GM21529 (cell line): Measurements from ENCODE around the gene SPOCK1.
A peak's percentile ranks its signal among the peaks of the same experiment; 100 is the strongest.

Source experiments
- ATAC-seq: cut with Tn5 transposase; IDR thresholded peaks from one replicate; pipeline ENCODE4 v1.9.1; 2021; ENCODE audit not compliant: unreplicated experiment

The SPOCK1 gene

DNA sequence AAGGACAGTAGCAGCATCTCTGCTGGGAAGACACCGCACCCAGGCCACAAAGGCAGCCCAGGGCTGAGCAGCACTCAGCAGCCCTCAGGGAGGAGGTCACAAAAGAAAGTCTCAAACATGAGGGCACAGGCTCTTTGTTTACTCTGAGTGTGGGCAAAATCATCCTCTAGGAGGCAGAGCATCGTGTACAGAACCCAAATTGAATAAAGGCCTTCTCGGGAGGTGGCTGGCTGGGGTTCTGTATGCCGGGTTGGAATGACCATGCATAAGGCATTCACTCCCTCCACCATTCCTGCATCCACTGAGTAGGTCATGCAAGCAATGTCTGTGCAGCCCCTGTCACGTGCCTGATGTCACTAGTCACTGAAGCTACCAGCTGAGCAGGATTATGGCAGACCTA lies 412.8 kb downstream of the SPOCK1 start:
- no peak for ATAC-seq

GRCh38 chr5:137085206-137085605 lies 413.9 kb downstream of the SPOCK1 start:
- no peak for ATAC-seq

- no peak for ATAC-seq
Measured at GRCh38 chr5:137084016-137084415, 415.1 kb downstream of the SPOCK1 start.

- no peak for ATAC-seq
Measured at GRCh38 chr5:137082951-137083350, 416.2 kb downstream of the SPOCK1 start.

DNA sequence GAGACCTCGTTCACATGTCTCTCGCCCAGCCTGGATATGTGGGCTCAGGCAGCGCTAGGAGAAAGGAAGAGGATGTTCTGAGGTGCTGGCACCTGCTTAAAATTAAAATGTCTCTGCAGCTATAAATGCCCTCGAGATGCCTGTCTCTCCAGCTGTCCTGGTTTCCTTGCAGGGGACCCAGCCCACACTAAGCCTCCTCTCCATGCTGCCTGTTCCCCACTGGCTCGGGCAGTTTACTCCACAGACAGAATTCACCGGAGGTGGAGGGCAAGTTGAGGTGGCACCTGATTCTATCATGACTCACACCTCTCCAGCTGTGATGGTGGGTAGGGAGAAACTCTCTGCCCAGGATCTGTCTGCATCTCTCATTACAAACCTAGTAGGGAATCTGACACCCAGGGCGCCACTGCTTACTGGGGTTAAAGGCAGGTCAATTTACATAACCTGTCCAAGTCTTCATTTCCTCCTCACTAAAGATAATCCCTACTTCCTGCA lies 420.9 kb downstream of the SPOCK1 start:
- no peak for ATAC-seq

GRCh38 chr5:137075163-137075970 lies 423.8 kb downstream of the SPOCK1 start:
- ATAC-seq, result peak; percentile 86

- ATAC-seq, result no peak
Measured at GRCh38 chr5:137073189-137073588, 425.9 kb downstream of the SPOCK1 start.

- ATAC-seq, result peak; percentile 47
Measured at GRCh38 chr5:137072361-137073115, 426.6 kb downstream of the SPOCK1 start.

- ATAC-seq, result no peak
Measured at GRCh38 chr5:137071931-137072330, 427.2 kb downstream of the SPOCK1 start.

- no peak for ATAC-seq
Measured at GRCh38 chr5:137071526-137071925, 427.6 kb downstream of the SPOCK1 start.

DNA sequence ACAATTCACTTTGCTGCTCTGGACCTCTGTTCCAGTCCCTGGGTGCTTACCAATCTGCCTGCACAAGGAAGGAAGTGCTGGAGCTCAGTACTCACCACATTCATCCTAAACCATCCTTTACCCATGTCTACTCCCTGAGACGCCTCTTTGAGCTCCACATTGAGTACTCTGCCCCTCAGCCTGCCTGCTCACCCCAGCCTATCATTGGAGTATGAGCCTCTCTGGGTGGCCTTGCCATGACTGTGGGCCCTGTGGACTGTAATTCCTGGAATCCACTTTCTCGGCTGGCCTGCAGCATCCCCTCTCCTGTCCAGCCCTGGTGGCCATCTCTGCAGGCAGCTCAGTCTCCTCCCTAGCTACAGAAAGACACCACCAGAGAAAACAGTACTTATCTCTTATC lies 428.6 kb downstream of the SPOCK1 start:
- no peak for ATAC-seq

GRCh38 chr5:137069358-137069757 lies 429.8 kb downstream of the SPOCK1 start:
- no peak for ATAC-seq

DNA sequence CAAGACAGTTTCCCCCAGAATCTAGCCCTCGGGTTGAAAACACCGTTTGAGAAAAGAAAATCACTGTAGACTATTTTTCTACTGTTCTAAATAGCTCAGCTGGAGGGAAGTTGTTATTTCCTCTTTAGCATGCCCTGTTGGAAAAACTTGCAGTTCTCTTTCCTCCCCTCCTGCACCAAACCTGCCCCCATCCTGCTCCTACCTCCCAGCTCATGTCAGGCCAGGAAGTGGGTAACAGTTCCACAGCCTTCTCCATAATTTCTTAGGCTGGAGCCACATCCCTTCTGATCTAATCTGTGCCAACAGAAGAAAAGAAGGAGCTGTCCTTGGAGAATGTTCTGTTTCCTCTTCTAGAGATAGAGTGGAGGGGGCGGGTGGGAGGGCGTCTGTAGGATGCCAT lies 437.7 kb downstream of the SPOCK1 start:
- ATAC-seq, result no peak

- no peak for ATAC-seq
Measured at GRCh38 chr5:137058089-137058488, 441.0 kb downstream of the SPOCK1 start.

DNA sequence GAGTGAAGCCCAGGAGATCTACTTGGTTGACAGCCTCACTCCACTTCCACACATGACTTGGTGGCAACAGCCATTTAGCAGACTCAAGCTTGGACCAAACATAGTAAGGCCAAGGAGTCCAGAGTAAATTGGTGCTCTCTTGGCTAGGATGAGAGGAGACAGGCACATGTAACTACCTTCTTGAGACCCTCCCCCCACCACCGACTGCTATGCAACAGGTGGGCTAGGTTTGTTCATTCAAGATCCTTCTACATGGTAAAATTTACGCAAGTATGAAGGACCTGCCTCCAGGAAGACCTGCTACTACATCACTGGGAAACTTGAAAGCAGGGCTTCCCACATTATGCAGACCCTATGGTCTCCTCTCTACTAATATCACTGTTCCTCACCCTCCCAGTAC lies 442.4 kb downstream of the SPOCK1 start:
- ATAC-seq, result no peak

- no peak for ATAC-seq
Measured at GRCh38 chr5:137055271-137055872, 443.8 kb downstream of the SPOCK1 start.

DNA sequence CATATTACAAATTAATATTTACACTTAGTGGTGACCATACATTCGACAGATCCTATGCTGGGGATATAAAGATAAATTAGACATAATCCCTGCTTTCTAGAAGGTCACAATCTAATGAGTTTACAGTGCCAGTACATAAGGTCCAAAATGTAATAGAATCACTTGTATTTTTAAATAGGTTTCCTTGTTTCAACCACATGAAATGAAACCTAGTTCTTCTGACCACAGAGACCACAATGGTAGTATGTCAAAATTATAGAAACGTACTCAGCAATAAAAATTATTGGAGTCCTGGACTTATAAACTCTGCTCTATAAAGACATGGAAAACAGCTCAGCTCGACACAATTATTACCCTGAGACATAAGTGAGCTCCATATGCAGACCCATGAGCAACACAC lies 444.3 kb downstream of the SPOCK1 start:
- ATAC-seq, result no peak

- no peak for ATAC-seq
Measured at GRCh38 chr5:137054335-137054734, 444.8 kb downstream of the SPOCK1 start.

DNA sequence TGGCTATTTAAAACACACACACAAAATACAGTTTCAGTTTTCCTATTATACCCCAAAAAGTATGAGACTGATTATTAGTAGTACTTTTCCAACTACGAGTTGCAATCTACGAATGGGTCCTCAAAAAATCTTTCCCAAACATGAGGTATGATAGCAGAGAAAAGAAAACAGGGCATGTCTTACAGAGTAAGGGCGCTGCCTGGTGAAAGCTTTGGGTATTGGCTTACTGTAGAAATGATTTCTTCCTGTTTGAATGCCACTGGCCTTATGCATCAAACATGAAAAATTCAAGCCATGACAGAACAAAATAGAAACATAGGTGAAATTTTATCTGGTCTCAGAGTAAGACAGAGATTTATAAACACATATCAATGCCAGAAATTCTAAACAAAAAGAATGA lies 448.0 kb downstream of the SPOCK1 start:
- no peak for ATAC-seq

DNA sequence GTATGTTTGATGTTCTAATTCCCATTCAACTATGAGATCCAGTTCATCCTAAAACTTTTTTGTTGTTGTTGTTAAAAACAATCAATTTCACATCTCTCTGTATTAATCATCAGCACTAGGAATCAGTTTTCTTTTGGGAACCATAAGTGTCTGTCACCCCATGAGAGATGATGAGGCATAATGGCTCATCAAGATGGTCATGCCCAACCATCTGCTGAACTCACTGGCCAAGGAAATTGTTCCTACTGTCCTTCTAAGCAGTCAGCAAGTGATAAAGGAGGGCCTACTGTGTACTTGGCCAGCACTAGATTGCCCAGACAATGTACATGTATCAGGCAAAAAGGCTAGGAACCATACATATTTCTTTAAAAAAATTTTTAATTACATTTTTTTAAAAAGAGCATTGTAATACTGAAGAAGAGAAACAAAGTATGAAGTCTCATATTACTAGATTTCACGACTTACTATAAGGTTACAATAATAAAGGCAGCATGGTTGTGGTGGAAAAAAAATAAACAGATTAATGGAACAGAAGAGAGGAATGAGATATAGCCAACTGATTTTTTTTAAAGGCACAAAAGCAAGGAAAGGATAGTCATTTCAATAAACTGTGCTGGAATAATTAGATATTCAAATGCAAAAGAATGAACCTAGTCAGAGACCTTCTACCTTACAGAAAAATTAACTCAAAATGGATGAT lies 458.3 kb downstream of the SPOCK1 start:
- no peak for ATAC-seq

GRCh38 chr5:137040024-137040423 lies 459.1 kb downstream of the SPOCK1 start:
- ATAC-seq, result no peak
